OCI-LY7 (cell line): ENCODE measurements around the gene SLC4A4. TPM values are rescaled to one million over a fixed set of nuclear protein-coding genes. Genes with fewer than 3 reads are reported as not detected.

Source experiments
- BruUV-seq: library from RNA; stranded (reverse); fragments of 400-500 nt; replicated peaks from 2 replicates; lab custom pipeline; 2021; lab: Mats Ljungman, UMichigan
- CTCF ChIA-PET: fragments of 300-600 bp; sonication (Branson Sonifier 250); formaldehyde crosslinking; loops from one replicate; lab custom pipeline; 2022; ENCODE audit warnings: antibody characterized with exemption; ENCODE audit not compliant: unreplicated experiment; lab: Charles Lee
- POLR2A ChIA-PET: fragments of 300-600 bp; sonication (Branson Sonifier 250); formaldehyde crosslinking; loops from one replicate; lab custom pipeline; 2022; ENCODE audit warnings: antibody characterized with exemption; lab: Charles Lee
- DNase-seq: peaks from one replicate; pipeline ENCODE4 v3.0.0-alpha.2; 2015; ENCODE audit warnings: low spot score
- H2AFZ ChIP-seq: fragments of 200-600 bp; sonication (generic), shearing (Covaris generic); 2 replicates; pipeline ENCODE4 v1.6.1; 2014; ENCODE audit warnings: mild to moderate bottlenecking, antibody characterized with exemption, low read length, moderate library complexity
- H3K27ac ChIP-seq: fragments of 200-600 bp; sonication (generic); 2 replicates; pipeline ENCODE4 v1.5.1; 2014; ENCODE audit warnings: mixed run types, low read depth, mild to moderate bottlenecking, moderate library complexity, low read length, inconsistent platforms; ENCODE audit not compliant: poor library complexity, severe bottlenecking
- H3K36me3 ChIP-seq: fragments of 200-600 bp; sonication (generic); 2 replicates; pipeline ENCODE4 v1.6.1; 2014; ENCODE audit warnings: mild to moderate bottlenecking, antibody characterized with exemption, low read length, moderate library complexity, mixed read lengths; ENCODE audit not compliant: insufficient read depth
- H3K4me1 ChIP-seq: fragments of 200-600 bp; sonication (generic); 2 replicates; pipeline ENCODE4 v1.5.1; 2014; ENCODE audit warnings: mild to moderate bottlenecking, low read length; ENCODE audit not compliant: insufficient read depth, poor library complexity, severe bottlenecking
- H3K4me2 ChIP-seq: fragments of 200-600 bp; sonication (generic); 2 replicates; pipeline ENCODE4 v1.6.1; 2014; ENCODE audit warnings: mild to moderate bottlenecking, low read length
- H3K4me3 ChIP-seq: fragments of 200-600 bp; sonication (generic); 2 replicates; pipeline ENCODE4 v1.5.1; 2014; ENCODE audit warnings: mild to moderate bottlenecking, low read depth, low read length; ENCODE audit not compliant: poor library complexity, severe bottlenecking
- H3K79me2 ChIP-seq: fragments of 200-600 bp; sonication (generic); 2 replicates; pipeline ENCODE4 v1.6.1; 2016; ENCODE audit warnings: low read depth, mild to moderate bottlenecking, low read length, moderate library complexity, mixed read lengths; ENCODE audit not compliant: insufficient read depth
- H3K9me2 ChIP-seq: fragments of 200-600 bp; sonication (generic); 2 replicates; pipeline ENCODE4 v1.6.1; 2016; ENCODE audit warnings: mild to moderate bottlenecking, low read length, mixed read lengths; ENCODE audit not compliant: insufficient read depth
- H3K9me3 ChIP-seq: fragments of 200-600 bp; sonication (generic); 2 replicates; pipeline ENCODE4 v1.6.1; 2014; ENCODE audit warnings: mild to moderate bottlenecking, mixed run types, low read length, mixed read lengths
- H4K20me1 ChIP-seq: fragments of 200-600 bp; sonication (generic); 2 replicates; pipeline ENCODE4 v1.6.1; 2014; ENCODE audit warnings: mild to moderate bottlenecking, antibody characterized with exemption, low read length, moderate library complexity, mixed read lengths; ENCODE audit not compliant: insufficient read depth
- CTCF ChIP-seq: fragments of 200-600 bp; sonication (generic); conservative IDR thresholded peaks from 2 replicates; pipeline ENCODE4 v1.5.1; 2014; ENCODE audit warnings: mild to moderate bottlenecking, antibody characterized with exemption, low read length, moderate library complexity, mixed read lengths
- EZH2phosphoT487 ChIP-seq: fragments of 200-600 bp; sonication (generic); IDR thresholded peaks from 2 replicates; pipeline ENCODE4 v1.6.1; 2018; ENCODE audit warnings: low read depth, borderline replicate concordance, mild to moderate bottlenecking, mixed run types, antibody characterized with exemption, low read length, moderate library complexity, mixed read lengths
- intact Hi-C: fragments of 100-400 bp; cut with micrococcal nuclease; formaldehyde crosslinking; loops from one replicate; pipeline ENCODE4 v1.10.0; 2022; ENCODE audit not compliant: unreplicated experiment
- total RNA-seq, 2 experiments: library from RNA; depleted of rRNA in 1 of 2; stranded (reverse); fragments of >200 nt in 1 of 2; shearing (Covaris generic) in 1 of 2; gene quantifications; 2 replicates each; pipeline ENCODE4 v1.2.3, GENCODE V29; 2014 to 2022

Gene SLC4A4
- total RNA-seq, 2 experiments from 2014 or later = not detected

- intact Hi-C loops = no loop called here
- ChIA-PET CTCF (no interaction called here), POLR2A (interaction anchor here (0.5 kb wide), 1 partner anchor 21 kb away, joined by 3 read pairs; no protein-coding TSS in a partner anchor)
Observed at GRCh38 chr4:71559957-71560571, 221.2 kb downstream of the SLC4A4 start.

GRCh38 chr4:71564775-71565174 lies 226.0 kb downstream of the SLC4A4 start:
- ChIA-PET POLR2A (interaction anchor here (0.5 kb wide), 1 partner anchor 42 kb away, joined by 3 read pairs; no protein-coding TSS in a partner anchor), CTCF (no interaction called here)
- Histone ChIP-seq H3K4me2 (no peak overlapping the region), H3K9me3 (no peaks in the 10 kb centered on the region), H3K36me3 (no peaks in the 10 kb centered on the region), H3K27ac (no peak overlapping the region), H3K4me3 (no peak overlapping the region), H2AFZ (no peak overlapping the region), H3K4me1 (no peaks in the 10 kb centered on the region), H3K79me2 (no peaks in the 10 kb centered on the region), H4K20me1 (no peaks in the 10 kb centered on the region), H3K9me2 (no peaks in the 10 kb centered on the region)
- no peak for DNase-seq
- intact Hi-C loops = no loop called here
- TF ChIP-seq CTCF (no peak), EZH2phosphoT487 (no peak)
- no TSS peak for BruUV-seq

More at GRCh38 chr4:71559957-71560571, 221.2 kb downstream of the SLC4A4 start:
- H3K79me2 ChIP-seq = no peaks in the 10 kb centered on the region
- H2AFZ ChIP-seq = no peak overlapping the region
- no peak for DNase-seq
- no peaks in the 10 kb centered on the region for H3K4me1 ChIP-seq
- H3K36me3 ChIP-seq = no peaks in the 10 kb centered on the region
- TF ChIP-seq CTCF = no peak
- TF ChIP-seq EZH2phosphoT487 = no peak
- H3K4me2 ChIP-seq = no peak overlapping the region
- no TSS peak for BruUV-seq
- H3K27ac ChIP-seq = no peak overlapping the region
- H3K9me2 ChIP-seq = no peaks in the 10 kb centered on the region
- H4K20me1 ChIP-seq = no peaks in the 10 kb centered on the region
- H3K9me3 ChIP-seq = no peaks in the 10 kb centered on the region
- no peak overlapping the region for H3K4me3 ChIP-seq

GRCh38 chr4:71566856-71567255 lies 228.0 kb downstream of the SLC4A4 start:
- H3K36me3 ChIP-seq = no peaks in the 10 kb centered on the region
- no peak for DNase-seq
- H4K20me1 ChIP-seq = no peaks in the 10 kb centered on the region
- no peaks in the 10 kb centered on the region for H3K4me1 ChIP-seq
- intact Hi-C loops = no loop called here
- no TSS peak for BruUV-seq
- TF ChIP-seq EZH2phosphoT487 (no peak), CTCF (no peak)
- no peak overlapping the region for H3K27ac ChIP-seq
- no peaks in the 10 kb centered on the region for H3K9me2 ChIP-seq
- H2AFZ ChIP-seq = no peak overlapping the region
- no peak overlapping the region for H3K4me2 ChIP-seq
- no peak overlapping the region for H3K4me3 ChIP-seq
- CTCF ChIA-PET = no interaction called here
- POLR2A ChIA-PET = no interaction called here
- no peaks in the 10 kb centered on the region for H3K9me3 ChIP-seq
- H3K79me2 ChIP-seq = no peaks in the 10 kb centered on the region
